ENCODE measurements around the gene TBC1D28. TPM values are rescaled to one million over a fixed set of nuclear protein-coding genes. Genes with fewer than 3 reads are reported as not detected.
"Not testable (repeated sequence)": the region's sequence is repeated elsewhere in the genome, so short reads cannot be mapped to it uniquely, and the experiment has no call there.

TBC1D28 gene
- total and polyA plus RNA-seq, 5 experiments from 2014 or later, result not detected

DNA sequence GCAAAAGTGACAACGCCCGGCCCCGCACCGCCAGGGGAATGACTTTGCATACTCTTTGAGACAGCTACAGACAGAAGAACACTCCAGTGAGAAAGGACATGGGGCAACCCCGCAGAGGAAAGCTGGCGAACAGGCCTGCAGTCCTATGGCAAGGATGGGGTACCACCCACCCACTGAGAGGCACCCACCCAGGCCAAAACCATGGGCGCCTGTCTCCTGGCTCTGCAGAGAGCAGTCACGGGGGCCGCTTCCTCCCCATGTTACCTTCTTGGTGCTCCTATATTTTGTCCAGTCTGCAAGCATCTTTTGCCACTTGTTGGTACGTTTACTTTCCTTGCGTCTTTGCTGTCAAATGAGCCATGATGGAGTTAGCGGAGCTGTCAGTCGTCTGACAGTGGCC is 5.8 kb downstream of the TBC1D28 start:
- H3K9me3 Mint-ChIP-seq, H3K36me3 Mint-ChIP-seq, ATAC-seq, H3K4me3 Mint-ChIP-seq, H3K27ac Mint-ChIP-seq, POLR2A ChIA-PET, DNase-seq, H3K4me1 Mint-ChIP-seq: not testable (repeated sequence)
- peaks cover 5 to 19% (median 15%) of the 10 kb centered on the region in 5 donors for H3K27me3 Mint-ChIP-seq

- H3K9me3 Mint-ChIP-seq, H3K36me3 Mint-ChIP-seq, H3K4me3 Mint-ChIP-seq, H3K4me1 Mint-ChIP-seq, ATAC-seq, H3K27ac Mint-ChIP-seq, DNase-seq, POLR2A ChIA-PET: not testable (repeated sequence)
- H3K27me3 Mint-ChIP-seq, result peaks cover 5 to 21% (median 16%) of the 10 kb centered on the region in 5 donors
Observed at GRCh38 chr17:18636237-18636636, 8.0 kb downstream of the TBC1D28 start.

DNA sequence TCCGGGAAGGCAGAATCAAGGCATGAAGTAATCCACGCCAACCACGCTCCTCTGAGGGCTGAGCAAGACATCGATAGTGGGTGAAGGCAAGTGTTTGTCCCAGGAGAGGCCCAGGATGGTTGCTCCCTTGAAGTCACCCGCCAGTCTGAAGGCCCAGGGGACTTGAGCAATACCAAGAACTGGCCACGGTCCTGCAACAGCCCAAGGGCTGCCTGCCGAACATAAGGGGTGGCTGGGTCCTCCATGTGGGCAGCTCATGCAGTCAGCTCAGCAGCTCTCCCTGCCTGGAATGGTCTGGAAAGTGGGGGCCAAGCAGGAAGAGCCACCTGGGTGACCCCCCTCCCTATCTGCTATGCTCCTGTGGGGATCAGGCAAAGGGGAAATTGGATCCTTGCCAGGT is 8.4 kb downstream of the TBC1D28 start:
- H3K4me3 Mint-ChIP-seq, H3K27ac Mint-ChIP-seq, H3K9me3 Mint-ChIP-seq, ATAC-seq, DNase-seq, H3K36me3 Mint-ChIP-seq, H3K4me1 Mint-ChIP-seq, POLR2A ChIA-PET: not testable (repeated sequence)
- H3K27me3 Mint-ChIP-seq, result peaks cover 5 to 21% (median 18%) of the 10 kb centered on the region in 5 donors

DNA sequence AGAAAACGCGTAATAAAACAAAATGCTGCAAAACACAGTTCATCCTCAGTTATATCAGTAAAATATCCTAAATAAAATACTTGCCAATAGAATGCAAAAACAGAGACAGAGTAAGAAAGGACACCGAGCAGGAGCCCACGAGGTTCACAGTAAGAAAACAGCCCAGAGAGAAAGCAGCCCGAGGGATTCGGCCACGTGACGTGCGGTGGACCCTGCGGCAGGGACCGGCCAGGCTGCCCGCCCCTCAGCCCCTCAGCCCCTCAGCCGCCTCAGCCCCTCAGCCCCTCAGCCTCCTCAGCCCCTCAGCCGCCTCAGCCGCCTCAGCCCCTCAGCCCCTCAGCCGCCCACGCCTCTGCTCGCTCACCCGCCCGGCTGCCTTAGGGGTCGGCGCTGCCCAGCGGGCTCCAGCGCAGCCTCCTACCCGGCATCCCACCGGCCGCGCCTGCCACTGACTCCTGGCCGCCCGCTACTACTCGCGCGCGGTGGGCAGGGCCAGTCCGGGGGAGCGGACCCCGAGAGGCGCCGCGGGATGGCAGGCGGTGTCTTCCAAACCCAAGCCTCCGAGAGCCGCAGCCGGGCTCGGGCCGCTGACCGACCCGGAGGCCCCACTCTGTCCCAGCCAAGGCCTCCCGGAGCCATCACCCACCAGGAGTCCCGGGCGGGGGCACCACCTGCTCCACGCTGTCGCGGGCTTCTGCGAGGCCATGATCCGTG is 9.5 kb downstream of the TBC1D28 start:
- H3K36me3 Mint-ChIP-seq, POLR2A ChIA-PET, H3K9me3 Mint-ChIP-seq, H3K4me1 Mint-ChIP-seq, DNase-seq: not testable (repeated sequence)
- peak overlapping the region in 1 of 10 donors; percentile 9 for H3K27ac Mint-ChIP-seq
- peak; percentile 38 to 61 for ATAC-seq
- H3K27me3 Mint-ChIP-seq, result peaks cover 5 to 21% (median 18%) of the 10 kb centered on the region in 5 donors
- peak overlapping the region; percentile 9 to 81 (median 64) for H3K4me3 Mint-ChIP-seq

DNA sequence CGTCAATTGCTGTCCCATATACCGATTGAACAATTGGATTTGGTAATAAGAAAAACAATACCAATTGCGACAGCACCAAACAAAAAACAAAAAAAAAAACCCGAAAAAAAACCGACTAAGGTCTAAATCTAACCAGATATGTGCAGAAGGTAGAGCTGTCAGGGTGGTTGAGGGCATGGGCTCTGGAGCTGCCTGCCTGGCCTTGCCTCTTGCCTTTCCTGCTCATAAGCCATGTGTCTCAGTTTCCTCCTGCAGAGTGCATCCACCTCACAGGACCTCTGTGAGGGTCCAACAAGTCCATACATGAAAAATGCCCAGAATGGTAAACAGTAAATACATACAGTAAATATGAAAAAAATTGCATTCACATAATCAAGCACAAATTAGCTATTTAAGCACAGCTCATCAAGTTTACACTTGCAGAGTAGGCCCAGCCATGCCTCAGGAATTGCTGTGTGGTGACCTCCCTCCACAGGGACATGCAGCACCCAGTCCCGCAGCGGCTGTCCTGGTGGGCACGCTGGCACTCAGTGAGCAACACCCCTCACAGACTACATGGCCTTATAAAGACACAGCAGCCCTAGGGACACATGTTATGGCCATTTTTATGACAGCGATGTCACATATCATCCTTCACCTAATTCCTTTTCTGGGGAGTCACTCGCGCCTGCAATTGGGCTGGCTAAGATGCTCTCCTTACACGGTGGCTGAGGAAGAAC is 17.9 kb downstream of the TBC1D28 start:
- DNase-seq (no peak), ATAC-seq (no peak)
- Mint-ChIP-seq H3K4me3 (peak overlapping the region in 8 of 10 donors; percentile 19 to 91 (median 78)), H3K4me1 (peaks cover 9 to 14% (median 13%) of the 10 kb centered on the region in 4 donors), H3K27ac (peak overlapping the region in 7 of 10 donors; percentile 10 to 91 (median 49)), H3K9me3 (no peaks in the 10 kb centered on the region), H3K27me3 (peaks cover 0 to 9% (median 0%) of the 10 kb centered on the region in 5 donors), H3K36me3 (no peaks in the 10 kb centered on the region)
- POLR2A ChIA-PET, result interaction anchor here (0.6 kb wide), 1 partner anchor 277 kb away, joined by 3 read pairs; no protein-coding TSS in a partner anchor

GRCh38 chr17:18625509-18626104 is 18.6 kb downstream of the TBC1D28 start:
- not testable (repeated sequence) for H3K9me3 Mint-ChIP-seq
- POLR2A ChIA-PET, result interaction anchor here (0.6 kb wide), 1 partner anchor 278 kb away, joined by 3 read pairs; no protein-coding TSS in a partner anchor
- H3K4me1 Mint-ChIP-seq, result peaks cover 9 to 14% (median 13%) of the 10 kb centered on the region in 4 donors

DNA sequence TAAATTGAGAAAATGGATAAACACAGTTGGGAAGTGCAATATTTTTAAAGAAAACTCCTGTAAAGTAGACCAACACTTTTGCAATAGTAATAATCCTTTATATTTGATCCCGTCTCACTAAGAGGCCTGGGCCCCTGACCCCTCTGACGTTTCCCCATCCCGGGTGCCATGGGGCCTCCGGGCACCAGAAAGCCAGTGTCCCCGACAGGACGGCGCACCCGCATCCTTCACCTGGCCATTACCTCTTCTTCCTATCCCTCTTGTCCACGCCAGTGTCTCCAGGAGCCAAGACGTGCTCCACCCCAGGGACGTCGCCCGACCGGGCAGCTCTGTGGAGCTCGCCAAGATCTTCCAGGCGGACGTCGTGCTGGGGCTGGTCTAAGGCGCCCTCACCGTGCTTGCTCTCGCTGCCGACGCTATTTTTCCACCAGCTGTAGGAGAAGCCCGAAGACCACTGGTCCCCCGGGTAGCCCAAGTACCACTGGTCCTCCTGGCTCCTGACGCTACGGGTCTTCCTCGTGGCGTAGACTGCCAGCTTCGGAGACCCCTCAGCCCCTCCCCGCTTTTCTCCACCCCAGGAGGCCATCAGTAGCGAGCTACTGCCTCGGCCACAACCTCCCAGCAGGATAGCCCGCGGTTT is 19.2 kb downstream of the TBC1D28 start:
- Mint-ChIP-seq H3K27ac (peak overlapping the region; percentile 49 to 96 (median 90)), H3K4me1 (peaks cover 9 to 14% (median 13%) of the 10 kb centered on the region in 4 donors), H3K4me3 (peak overlapping the region; percentile 78 to 94 (median 88))
- DNase-seq, H3K9me3 Mint-ChIP-seq, POLR2A ChIA-PET, H3K27me3 Mint-ChIP-seq, H3K36me3 Mint-ChIP-seq: not testable (repeated sequence)
- ATAC-seq, result peak; percentile 32 to 59

More at GRCh38 chr17:18625509-18626104, 18.6 kb downstream of the TBC1D28 start:
- ATAC-seq (peak; percentile 94 to 95), DNase-seq (peak; percentile 81 to 97 (median 94))
- peak overlapping the region; percentile 49 to 96 (median 90) for H3K27ac Mint-ChIP-seq
- H3K27me3 Mint-ChIP-seq, H3K36me3 Mint-ChIP-seq: not testable (repeated sequence)
- H3K4me3 Mint-ChIP-seq, result peak overlapping the region; percentile 78 to 94 (median 88)

DNA sequence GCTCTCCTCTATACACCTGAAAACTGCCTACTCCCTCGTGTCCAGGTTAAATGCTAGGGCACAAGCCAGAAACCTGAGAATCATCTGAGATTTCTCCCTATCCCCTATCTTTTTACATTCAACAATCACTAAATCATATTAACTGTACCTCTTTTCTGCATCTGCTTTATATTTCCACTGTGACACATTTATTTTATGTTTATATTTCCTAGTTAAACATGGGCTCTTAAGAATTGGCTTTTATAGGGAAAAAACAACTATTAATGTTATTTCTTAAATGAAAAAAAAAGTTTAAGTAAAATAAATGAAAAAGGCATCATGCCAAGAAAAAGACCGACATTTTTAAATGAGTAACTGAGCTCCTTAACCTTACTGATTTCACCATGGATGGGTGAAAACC is 26.6 kb downstream of the TBC1D28 start:
- H3K4me3 Mint-ChIP-seq, H3K4me1 Mint-ChIP-seq, H3K27me3 Mint-ChIP-seq, H3K27ac Mint-ChIP-seq, H3K9me3 Mint-ChIP-seq, ATAC-seq, H3K36me3 Mint-ChIP-seq, DNase-seq, POLR2A ChIA-PET: not testable (repeated sequence)

- ATAC-seq, result not testable (repeated sequence)
Observed at GRCh38 chr17:18613016-18613415, 31.2 kb downstream of the TBC1D28 start.

GRCh38 chr17:18593138-18593537 is 51.1 kb downstream of the TBC1D28 start:
- H3K4me1 Mint-ChIP-seq, H3K36me3 Mint-ChIP-seq, H3K27me3 Mint-ChIP-seq, H3K9me3 Mint-ChIP-seq, POLR2A ChIA-PET, DNase-seq, ATAC-seq, H3K4me3 Mint-ChIP-seq, H3K27ac Mint-ChIP-seq: not testable (repeated sequence)

More at GRCh38 chr17:18613016-18613415, 31.2 kb downstream of the TBC1D28 start:
- H3K4me3 Mint-ChIP-seq, H3K27me3 Mint-ChIP-seq, POLR2A ChIA-PET, H3K36me3 Mint-ChIP-seq, DNase-seq, H3K4me1 Mint-ChIP-seq, H3K9me3 Mint-ChIP-seq: not testable (repeated sequence)
- H3K27ac Mint-ChIP-seq, result peak overlapping the region in 1 of 10 donors; percentile 3
